ENCODE results near the gene PFN3.

Gene PFN3

GRCh38 chr5:177399997-177400868 is at the start of gene PFN3:
PFN3 (minus strand) TSS chr5:177400661; CDS start chr5:177400576, 85 bp downstream.
- ATAC-seq: no peak

DNA sequence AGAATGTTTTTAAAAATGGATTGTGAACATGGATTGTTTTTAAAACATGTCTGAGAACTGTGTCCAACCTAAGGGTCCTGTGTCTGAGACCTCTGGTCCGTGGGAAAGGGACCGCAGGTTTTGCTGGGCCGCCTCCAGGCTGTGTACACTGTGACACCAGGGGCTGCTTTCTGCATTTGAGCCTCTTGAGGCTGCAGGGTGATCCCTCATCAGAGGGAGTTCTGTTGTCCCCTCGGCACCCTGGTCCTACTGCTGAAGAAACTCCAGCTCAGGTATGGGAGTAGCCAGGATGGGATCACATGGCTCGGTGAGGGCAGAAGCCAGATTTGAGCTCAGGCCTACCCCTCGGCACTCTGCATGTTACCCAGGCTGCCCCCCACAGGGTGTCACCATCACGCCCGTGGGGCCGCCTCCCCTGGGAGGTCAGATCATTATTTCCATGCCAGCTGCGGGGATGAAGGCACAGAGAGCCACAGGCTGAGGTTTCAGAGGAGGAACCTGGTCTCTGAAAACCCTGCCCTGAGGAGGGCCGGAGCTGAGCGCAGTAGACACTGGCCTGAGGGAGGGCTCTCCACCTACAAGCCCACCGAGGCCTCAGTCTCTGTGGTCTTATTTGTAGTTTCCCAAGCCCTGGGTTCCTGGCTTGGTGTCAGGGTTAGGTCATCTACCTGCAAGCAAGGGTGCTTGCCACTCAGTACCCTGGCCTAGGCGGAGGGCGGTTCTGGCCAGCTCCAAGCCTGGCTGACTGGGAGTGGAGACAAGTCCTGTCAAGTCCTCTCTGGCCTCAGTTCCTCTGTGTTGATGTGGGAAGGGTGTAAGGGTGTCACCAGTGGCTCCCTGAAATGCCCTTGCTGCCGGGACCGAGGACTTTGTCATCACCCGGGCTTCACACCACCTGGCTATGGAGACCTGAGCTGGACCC is 48.9 kb upstream of the PFN3 start:
- ATAC-seq: no peak
- no peak for TF ChIP-seq OSR1 (CRISPR knock-in tag; IDR thresholded peaks at IDR 0.05)
- TF ChIP-seq, protein P1, sequence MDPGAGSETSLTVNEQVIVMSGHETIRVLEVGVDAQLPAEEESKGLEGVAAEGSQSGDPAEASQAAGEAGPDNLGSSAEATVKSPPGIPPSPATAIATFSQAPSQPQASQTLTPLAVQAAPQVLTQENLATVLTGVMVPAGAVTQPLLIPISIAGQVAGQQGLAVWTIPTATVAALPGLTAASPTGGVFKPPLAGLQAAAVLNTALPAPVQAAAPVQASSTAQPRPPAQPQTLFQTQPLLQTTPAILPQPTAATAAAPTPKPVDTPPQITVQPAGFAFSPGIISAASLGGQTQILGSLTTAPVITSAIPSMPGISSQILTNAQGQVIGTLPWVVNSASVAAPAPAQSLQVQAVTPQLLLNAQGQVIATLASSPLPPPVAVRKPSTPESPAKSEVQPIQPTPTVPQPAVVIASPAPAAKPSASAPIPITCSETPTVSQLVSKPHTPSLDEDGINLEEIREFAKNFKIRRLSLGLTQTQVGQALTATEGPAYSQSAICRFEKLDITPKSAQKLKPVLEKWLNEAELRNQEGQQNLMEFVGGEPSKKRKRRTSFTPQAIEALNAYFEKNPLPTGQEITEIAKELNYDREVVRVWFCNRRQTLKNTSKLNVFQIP (CRISPR knock-in tag; IDR thresholded peaks at IDR 0.05; ENCODE audit: borderline replicate concordance, low read depth): no peak
- no peak for TF ChIP-seq ZNF565 (CRISPR knock-in tag; conservative IDR thresholded peaks at IDR 0.05; ENCODE audit: low read depth)
- TF ChIP-seq ISL1 (CRISPR knock-in tag; IDR thresholded peaks at IDR 0.05): no peak
- no peak for TF ChIP-seq ESRRG (CRISPR knock-in tag; IDR thresholded peaks at IDR 0.05)
- no peak for TF ChIP-seq ARNTL (CRISPR knock-in tag; IDR thresholded peaks at IDR 0.05; ENCODE audit: borderline replicate concordance, low read depth)
- TF ChIP-seq TCF4 (CRISPR knock-in tag; IDR thresholded peaks at IDR 0.05; ENCODE audit: borderline replicate concordance): no peak
- TF ChIP-seq ZNF8 (CRISPR knock-in tag; IDR thresholded peaks at IDR 0.05): no peak
- no peak for TF ChIP-seq BACH2 (CRISPR knock-in tag; IDR thresholded peaks at IDR 0.05; ENCODE audit: borderline replicate concordance)
- TF ChIP-seq, protein P2, sequence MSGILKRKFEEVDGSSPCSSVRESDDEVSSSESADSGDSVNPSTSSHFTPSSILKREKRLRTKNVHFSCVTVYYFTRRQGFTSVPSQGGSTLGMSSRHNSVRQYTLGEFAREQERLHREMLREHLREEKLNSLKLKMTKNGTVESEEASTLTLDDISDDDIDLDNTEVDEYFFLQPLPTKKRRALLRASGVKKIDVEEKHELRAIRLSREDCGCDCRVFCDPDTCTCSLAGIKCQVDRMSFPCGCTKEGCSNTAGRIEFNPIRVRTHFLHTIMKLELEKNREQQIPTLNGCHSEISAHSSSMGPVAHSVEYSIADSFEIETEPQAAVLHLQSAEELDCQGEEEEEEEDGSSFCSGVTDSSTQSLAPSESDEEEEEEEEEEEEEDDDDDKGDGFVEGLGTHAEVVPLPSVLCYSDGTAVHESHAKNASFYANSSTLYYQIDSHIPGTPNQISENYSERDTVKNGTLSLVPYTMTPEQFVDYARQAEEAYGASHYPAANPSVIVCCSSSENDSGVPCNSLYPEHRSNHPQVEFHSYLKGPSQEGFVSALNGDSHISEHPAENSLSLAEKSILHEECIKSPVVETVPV (CRISPR knock-in tag; IDR thresholded peaks at IDR 0.05): no peak
- no peak for TF ChIP-seq PPARA (CRISPR knock-in tag; IDR thresholded peaks at IDR 0.05; ENCODE audit: borderline replicate concordance)
- no peak for TF ChIP-seq SNAI2 (CRISPR knock-in tag; IDR thresholded peaks at IDR 0.05)
- TF ChIP-seq ZFP3 (CRISPR knock-in tag; IDR thresholded peaks at IDR 0.05): no peak
- TF ChIP-seq CREB5 (CRISPR knock-in tag; IDR thresholded peaks at IDR 0.05; ENCODE audit: low read depth): no peak
- no peak for TF ChIP-seq PATZ1 (CRISPR knock-in tag; IDR thresholded peaks at IDR 0.05; ENCODE audit: borderline replicate concordance)
- no peak for TF ChIP-seq ZFP30 (CRISPR knock-in tag; IDR thresholded peaks at IDR 0.05)
- TF ChIP-seq RARB (CRISPR knock-in tag; IDR thresholded peaks at IDR 0.05): no peak
- TF ChIP-seq ZNF70 (CRISPR knock-in tag; IDR thresholded peaks at IDR 0.05): no peak
- no peak for TF ChIP-seq GLIS3 (CRISPR knock-in tag; IDR thresholded peaks at IDR 0.05)
- no peak for TF ChIP-seq CSDC2 (CRISPR knock-in tag; IDR thresholded peaks at IDR 0.05)

More at GRCh38 chr5:177399997-177400868, at the start of gene PFN3:
- TF ChIP-seq CREB5 (CRISPR knock-in tag; IDR thresholded peaks at IDR 0.05; ENCODE audit: low read depth) (no peak), PATZ1 (CRISPR knock-in tag; IDR thresholded peaks at IDR 0.05; ENCODE audit: borderline replicate concordance) (no peak), TCF4 (CRISPR knock-in tag; IDR thresholded peaks at IDR 0.05; ENCODE audit: borderline replicate concordance) (no peak)

Measured in SK-N-SH treated with all-trans-retinoic acid at 6 μM for 48 hours (cell line).